Measurements from ENCODE around the gene SLC10A2.

Gene SLC10A2

DNA sequence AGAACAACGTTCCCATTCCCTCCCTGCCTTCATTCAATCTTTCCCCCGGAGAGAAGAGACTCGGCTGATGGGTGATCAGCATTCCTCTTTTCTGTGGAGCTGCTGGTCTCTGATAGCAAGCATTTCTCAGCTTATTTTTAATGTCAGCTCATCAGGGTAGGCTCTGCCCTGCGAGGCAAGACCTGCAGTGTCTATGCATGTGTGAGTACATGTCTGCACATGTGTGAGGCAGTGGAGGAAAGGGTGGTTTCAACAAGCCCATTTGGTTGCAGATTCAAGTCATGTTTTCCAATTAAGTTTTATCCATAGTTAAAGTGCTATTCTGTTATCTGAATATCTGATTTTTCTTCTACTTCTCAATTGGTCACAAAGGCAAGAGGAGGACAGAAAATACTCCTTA is 19.5 kb downstream of the SLC10A2 start:
- no peak for DNase-seq (ENCODE audit: low spot score)

DNA sequence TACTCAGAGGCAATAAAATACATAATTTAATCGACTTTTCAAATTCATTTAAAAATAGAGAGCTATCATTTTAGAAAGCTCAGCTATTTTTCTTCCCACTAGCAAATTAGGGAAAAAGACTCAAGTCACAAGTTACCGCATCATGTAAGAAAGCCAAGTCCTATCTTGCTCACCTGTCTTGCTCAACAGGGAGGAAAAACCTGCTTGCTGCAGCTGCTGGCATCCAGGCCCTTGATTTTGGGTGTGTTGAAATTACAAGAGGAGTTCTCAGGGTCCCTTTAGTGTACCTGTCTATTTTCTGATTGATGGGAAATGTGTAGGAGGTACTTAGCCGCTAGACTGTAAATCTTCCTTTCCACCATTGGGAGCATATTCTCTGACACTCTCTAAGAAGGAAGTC is 22.2 kb downstream of the SLC10A2 start:
- DNase-seq (ENCODE audit: low spot score): no peak

DNA sequence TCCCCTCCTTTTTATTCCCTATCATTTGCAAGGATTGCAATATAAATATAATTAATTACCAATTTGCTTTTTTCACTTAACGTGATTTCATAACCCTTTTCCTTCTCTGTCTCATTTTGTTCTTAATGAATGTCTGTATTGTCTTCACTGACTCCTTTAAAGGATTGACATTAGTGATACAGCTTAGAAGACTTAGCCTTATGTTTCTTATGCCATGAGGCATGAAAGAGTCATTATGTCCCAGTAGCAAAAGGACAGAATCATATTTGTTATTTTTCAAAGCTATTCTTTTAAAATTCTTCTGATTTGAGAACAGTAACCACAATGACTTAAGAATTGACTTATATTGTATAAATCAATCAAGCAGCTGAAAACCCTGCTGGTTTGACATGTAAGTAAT is 26.2 kb downstream of the SLC10A2 start:
- DNase-seq (ENCODE audit: low spot score): no peak

DNA sequence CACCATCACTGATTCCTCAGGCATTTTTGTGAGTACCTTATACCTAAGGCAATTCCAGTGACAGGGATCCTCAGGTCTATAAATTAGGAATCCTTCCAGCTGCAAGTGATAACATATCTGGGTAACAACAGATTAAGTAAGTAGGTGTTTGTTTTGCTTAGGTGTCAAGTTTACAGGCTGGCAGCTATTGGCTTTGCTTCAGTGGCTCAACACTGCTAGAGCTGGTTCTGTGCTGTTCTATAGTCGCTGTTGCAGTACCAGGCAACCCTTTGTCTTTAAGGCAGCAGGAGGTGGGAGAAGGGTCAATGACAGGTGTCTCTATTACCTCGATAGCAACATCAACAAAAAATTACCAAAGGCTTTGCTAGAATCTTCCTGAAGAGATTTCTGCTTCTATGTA is 27.0 kb downstream of the SLC10A2 start:
- DNase-seq (ENCODE audit: low spot score): no peak

DNA sequence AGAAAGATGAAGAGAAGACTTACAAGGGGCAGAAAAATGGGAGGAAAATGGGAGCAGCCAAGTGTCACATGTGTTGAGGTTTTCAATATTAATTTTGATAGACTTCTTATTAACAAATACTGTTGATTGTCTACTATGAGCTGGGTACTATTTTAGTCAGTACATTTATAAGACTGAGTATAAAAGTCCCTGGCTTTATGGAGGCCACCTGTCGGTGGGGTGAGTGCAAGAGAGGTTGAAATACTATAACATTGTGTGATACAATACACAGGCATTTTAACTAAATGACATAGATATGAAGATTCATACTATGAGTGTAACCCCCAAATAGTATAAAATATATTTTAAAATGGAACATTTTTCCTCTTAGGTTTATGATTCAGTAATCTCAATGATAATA is 29.9 kb downstream of the SLC10A2 start:
- DNase-seq (ENCODE audit: low spot score): no peak

DNA sequence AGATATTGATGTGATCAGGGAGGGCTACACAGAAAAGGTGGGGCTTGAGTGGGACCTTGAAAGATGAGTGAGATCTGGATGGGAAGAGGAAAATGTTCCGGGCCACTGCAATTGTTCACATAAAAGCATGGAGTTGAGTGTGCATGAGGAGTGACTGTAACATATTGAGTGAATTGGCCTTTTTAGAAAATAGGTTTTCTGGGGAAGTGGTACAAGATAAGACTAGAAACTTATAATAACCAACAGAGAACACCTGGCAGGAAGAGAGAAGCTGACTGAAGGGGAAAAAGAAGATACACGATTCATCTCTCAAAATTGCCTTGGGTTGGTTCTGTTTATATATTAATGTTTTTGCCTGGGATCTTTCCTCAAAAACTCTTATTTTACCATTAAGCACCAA is 32.2 kb downstream of the SLC10A2 start:
- DNase-seq (ENCODE audit: low spot score): no peak

DNA sequence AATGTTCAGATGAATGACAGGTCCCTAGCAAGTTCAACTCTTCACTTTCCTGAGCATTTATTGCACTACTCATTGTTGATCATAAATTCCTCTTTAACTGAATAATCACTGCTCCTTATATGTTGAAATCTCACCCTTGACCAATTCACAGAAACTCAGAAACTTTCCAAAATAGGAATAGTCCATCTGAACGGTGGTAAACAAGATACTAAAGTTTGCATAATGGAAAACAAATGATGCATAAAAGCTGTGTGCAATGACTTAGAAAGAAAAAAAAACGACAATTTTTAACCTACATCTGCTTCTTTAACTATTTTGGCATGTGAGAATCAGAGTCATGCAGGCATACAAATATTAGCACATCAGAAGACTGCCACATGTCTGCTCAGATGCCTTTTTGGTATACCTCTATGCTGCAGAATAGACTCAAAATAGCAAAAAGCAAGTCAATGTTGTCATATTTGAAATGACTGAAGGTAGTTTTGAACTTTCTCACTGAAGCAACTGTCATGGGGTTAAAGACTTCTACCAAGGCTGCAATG is 34.8 kb downstream of the SLC10A2 start:
- no peak for DNase-seq (ENCODE audit: low spot score)

DNA sequence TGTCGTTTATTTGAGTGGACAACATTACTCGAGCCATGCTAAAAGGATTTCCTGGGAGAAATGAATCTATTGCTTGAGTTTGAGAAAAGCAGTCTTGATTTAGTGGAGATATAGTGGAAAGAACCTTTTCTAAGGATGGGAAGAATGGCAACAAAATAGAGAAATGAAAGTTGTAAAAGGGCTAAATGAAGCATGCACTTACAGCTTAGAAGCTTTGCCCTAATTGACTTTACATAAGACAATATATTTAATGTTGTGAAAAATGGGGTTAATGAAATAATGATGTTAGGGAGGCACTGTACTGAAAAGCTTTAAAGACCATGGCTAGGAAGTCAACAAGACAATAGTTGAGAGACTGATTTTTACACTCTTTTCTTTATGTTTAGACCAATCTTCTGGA is 35.4 kb downstream of the SLC10A2 start:
- DNase-seq (ENCODE audit: low spot score): no peak

DNA sequence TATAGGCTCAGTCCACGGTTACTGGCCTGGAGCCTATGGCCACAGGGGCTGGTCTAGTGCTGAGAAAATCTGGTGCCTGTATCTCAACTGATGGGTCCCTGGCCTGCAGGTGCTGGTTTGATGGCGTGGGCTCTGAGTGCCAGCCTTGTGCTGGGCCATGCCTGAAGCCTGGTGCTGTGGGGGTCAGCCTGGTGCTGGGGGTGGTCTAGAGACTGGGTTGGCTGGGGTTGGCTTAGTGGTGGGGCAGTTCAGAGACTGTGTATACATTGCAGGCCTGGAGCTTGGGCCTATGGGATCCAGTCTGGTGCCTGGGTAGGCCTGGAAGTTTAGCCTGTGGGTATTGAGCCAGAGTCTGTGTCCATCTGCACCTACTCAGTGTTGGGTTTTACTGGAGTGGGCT is 36.4 kb downstream of the SLC10A2 start:
- no peak for DNase-seq (ENCODE audit: low spot score)

DNA sequence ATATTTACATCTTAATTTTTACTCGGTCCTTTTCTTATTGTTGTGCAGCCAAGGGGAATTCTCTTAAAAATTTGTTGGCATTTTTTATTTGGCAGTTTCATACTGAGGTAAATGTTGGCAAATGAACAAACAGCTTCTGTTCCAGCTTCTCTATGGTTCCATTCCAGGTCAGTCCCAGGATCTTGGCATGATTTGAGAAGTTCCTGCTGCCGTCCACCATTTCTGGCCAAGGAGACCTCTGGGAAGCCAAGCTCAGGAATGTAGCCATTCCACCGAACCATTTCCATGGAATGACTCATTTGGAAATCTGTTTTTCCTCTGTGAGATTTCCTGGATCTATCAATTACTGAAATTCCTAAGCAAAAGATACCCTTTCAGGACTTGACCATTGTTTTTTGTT is 43.9 kb downstream of the SLC10A2 start:
- DNase-seq (ENCODE audit: low spot score): no peak

DNA sequence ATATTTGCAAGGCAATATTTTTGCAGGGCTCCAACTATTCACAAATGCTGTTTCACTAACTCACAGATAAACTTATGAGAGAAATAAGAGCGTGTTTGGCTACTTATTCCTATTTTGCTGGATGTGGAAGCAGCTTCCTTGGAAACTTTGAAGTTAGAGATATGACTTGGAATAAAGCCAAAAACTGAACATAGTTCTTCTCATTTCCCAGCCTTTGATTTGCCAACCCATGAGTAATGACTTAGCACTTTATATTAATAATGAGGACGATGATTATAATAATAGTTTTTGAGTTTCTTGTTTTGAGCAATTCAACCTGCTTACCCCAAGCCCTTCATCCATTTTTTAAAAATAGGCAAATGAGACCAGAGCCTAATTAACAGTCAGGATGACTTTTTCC is 47.7 kb downstream of the SLC10A2 start:
- no peak for DNase-seq (ENCODE audit: low spot score)

DNA sequence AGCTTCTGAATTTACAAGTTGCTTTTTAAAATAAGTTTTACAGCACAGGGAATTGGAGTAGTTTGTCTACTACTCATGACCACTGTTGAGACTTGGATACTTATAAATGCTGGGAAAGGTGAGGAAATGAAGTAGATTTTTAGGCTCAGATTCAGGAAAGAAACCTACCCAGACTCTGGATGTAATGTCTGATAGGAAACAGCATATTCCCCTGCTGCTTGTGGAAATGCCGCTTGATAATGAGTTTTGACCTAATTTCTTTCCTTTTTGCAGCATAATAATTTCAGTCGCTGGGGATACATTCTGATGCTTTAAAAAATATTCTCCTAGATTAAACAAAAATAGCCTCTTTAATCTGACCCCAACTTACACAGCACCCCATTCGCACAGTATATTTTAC is 53.6 kb downstream of the SLC10A2 start:
- DNase-seq (ENCODE audit: low spot score): no peak

DNA sequence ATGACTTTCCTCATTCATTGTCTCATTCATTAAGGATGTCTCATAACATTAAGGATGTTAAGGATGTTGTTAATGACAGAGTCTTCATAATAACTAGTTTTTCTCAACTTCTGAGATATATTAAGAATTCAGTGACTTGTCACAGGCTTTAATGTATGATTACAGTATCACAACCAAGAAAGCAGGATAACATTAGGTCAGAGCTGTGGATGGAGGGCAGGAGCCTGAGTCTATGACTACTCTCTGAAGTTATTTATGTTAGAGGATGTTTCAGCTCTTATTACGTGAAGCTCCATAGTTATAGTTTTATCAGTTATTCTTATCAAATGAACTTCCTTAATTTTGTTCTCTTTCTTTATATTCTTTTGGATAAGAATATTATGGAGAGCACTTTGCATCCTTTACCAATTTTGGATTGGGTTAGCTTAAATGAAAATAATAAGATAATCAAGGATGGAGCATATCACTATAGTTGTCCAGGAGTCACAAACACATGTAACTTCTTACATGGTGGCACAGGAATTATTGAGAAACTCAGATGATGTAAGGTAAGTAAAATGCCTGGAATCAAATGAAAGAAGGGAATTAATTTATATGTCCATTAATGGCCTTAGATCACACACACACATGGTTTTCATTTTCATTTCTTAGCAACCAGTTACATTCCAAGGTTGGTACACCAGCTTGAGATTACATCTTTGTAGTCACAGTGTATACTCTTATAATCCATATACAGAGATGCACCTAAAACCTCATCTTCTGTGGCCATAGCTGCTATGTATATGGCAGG is 57.0 kb downstream of the SLC10A2 start:
- no peak for DNase-seq (ENCODE audit: low spot score)

DNA sequence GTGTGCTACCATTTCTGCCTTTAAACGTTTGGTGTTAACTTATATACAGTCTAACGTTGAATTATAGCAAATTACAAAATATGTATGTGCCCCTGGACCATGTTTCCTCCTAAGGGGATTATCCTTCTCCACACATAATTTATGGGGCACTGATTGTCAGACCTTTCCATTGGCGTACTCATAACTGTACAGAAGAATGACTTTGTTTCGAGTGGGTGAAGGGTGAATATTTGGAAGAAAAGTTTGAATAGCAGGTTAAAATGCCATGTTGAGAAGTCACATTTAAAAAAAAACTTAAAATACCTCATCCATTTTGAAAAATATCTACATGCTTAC is 58.8 kb downstream of the SLC10A2 start:
- DNase-seq (ENCODE audit: low spot score): no peak

DNA sequence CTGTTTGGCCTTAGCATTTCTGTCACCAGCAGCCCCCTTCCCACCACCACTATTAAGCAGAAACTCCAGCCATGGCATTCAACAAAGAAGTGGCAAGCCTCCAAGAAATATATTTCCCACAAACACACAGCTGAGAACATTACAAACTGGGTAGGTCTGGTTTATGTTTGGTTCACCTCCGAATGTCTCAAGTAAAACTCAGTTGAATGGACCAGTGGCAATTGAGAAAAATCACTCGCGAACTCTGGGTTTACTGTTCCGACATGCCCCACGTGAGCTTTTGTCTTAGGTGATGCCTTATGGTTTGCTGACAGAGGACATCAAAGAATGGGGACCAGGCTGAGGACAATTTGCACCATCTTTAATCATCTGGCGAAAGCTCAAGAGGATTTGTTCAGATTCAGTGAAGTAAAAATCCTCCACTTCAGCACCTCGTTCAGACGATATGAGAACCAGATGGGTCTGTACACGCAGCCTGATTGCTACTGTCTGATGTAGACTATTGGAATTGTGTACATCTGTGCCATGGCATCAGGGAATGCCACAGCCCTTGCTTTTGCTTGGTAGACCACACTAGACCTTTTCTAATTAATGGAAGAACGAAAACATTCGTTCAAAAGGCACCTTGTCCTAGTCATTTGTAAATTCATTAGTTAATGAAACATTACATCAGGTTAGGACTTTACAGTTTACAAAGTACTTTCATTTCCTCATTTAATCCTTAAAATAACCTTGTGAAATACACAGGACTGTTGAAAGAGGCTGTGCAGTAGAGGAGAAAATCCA is 59.4 kb downstream of the SLC10A2 start:
- DNase-seq (ENCODE audit: low spot score): no peak

DNA sequence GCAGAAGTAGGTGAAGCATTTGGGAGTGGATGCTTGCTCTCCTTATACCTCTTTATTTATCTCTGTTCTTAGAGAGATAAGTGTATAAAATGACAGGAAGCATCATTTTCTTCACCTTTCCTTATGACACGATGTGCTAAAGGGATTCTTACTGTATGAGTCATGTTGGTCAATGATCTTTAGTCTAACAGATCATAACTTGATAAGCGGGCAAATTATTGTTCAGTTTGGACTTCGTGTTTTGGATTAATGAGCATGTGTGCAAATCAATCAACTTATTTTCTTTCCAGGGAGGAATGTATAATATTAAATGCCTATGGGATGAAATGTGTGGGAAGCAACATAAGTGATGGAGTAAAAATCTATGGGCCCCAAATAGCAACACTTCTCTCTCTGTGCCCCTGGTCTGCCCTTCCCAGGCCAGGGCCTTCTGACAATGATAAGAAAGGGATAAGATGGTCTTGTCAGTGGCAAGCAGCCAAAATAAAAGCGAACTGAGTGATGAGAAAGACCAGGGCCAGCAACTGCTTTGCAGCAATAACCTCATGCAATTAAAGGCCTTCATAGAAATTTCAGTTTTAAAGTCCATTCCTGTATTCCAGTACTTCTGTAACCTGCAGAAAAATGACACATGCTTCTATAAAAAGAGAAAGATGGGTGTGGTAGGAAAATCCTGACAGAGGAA is 61.4 kb downstream of the SLC10A2 start:
- DNase-seq (ENCODE audit: low spot score): no peak

DNA sequence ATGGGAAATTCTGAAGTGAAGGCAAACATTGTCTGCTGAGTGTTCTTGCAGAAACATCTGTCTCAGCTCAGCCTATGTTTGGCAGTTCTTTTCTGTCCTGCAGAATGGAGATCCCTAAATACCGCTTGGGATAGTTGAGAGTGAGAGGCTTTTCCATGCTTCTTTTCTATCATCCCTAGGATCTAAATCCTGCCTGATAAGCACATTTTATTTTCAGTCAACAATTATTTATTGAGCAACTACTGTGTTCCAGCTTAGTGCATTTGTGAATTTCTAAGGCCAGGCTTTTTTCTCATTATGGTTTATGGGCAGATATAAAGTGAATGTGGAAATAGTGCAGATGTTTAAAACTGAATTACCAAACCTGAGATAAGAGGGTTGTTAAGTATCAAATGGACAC is 62.6 kb downstream of the SLC10A2 start:
- no peak for DNase-seq (ENCODE audit: low spot score)

DNA sequence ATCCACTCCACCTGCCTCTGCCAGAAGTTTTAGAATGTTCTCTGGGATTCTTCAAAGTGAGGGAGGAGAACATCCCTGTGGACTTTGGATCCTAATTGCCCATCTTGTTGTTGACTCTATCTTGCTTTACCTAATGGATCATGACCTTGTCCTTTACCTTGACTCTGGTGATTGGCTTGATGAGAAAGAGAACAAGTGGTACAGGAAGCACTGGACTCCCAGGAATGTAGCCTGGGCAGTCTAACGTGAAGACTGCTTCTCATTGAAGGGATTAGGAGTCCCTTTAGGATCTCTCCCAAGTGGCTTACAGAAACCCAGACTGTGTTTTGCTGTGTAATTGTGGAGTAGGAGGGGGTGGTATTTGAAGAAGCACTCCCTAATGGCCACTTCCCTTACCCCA is 63.9 kb downstream of the SLC10A2 start:
- no peak for DNase-seq (ENCODE audit: low spot score)

DNA sequence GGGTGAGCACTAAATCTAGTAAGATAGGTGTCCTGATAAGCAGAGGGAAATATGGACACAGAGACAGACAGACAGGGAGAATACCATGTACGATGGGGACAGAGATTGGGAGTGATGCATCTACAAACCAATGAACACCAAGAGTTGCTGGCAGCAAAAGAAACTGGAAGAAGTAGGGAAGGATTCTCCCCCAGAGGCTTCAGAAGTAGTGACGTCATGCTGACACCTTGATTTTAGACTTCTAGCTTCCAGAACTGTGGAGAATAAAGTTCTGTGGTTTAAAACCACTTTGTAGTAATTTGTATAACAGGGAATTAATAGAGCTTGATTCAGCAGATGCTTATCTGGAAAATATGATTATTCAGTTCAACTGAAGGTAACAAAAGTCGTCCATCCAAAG is 66.1 kb downstream of the SLC10A2 start:
- no peak for DNase-seq (ENCODE audit: low spot score)

DNA sequence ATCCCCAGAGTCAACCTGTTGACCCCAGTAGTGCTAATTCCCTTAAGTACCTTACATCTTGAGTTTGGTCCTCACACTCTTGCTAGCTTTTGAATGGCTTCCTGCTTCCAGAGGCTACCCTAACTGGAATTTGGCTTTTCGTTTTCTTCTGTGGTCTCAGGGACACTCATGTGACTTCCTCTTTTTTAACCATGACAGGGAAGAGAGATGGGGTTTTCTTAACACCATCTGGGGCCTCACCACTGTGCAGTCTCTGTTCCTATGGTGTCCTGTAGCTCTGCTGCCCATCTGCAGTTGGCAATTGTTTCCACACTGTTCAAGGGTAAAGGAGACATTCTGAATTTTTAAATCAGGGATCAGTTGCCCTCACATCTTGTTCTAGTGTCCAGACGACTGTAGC is 66.7 kb downstream of the SLC10A2 start:
- DNase-seq (ENCODE audit: low spot score): no peak
